HEK293T (cell line): ENCODE measurements around the gene CAPN12.

Source experiments
- BHLHE40 ChIP-seq: fragments of 450-650 bp; IDR thresholded peaks from 2 replicates; pipeline ENCODE4 v1.6.1; 2016; ENCODE audit warnings: mild to moderate bottlenecking, moderate library complexity, borderline replicate concordance
- ELF4 ChIP-seq: fragments of 450-650 bp; IDR thresholded peaks from 2 replicates; pipeline ENCODE4 v1.6.1; 2017; ENCODE audit warnings: antibody characterized with exemption
- FOXA1 ChIP-seq: fragments of 450-650 bp; IDR thresholded peaks from 2 replicates; pipeline ENCODE4 v1.6.1; 2016; ENCODE audit warnings: mild to moderate bottlenecking
- FOXK2 ChIP-seq: fragments of 450-650 bp; IDR thresholded peaks from 2 replicates; pipeline ENCODE4 v1.6.1; 2016; ENCODE audit warnings: mild to moderate bottlenecking
- FOXM1 ChIP-seq: fragments of 450-650 bp; IDR thresholded peaks from 2 replicates; pipeline ENCODE4 v1.6.1; 2017; ENCODE audit warnings: mild to moderate bottlenecking, borderline replicate concordance
- PKNOX1 ChIP-seq: fragments of 450-650 bp; IDR thresholded peaks from 2 replicates; pipeline ENCODE4 v1.6.1; 2016
- SP1 ChIP-seq: fragments of 450-650 bp; IDR thresholded peaks from 2 replicates; pipeline ENCODE4 v1.6.1; 2017

- TF ChIP-seq SP1 (no peak), BHLHE40 (no peak), PKNOX1 (no peak), FOXK2 (no peak), ELF4 (no peak), FOXA1 (no peak), FOXM1 (no peak)
Observed at GRCh38 chr19:38699647-38700349, 44.5 kb downstream of the CAPN12 start.
